ENCODE data around the gene DBR1.
A peak's percentile ranks its signal among the peaks of the same experiment; 100 is the strongest.

DBR1 gene

DNA sequence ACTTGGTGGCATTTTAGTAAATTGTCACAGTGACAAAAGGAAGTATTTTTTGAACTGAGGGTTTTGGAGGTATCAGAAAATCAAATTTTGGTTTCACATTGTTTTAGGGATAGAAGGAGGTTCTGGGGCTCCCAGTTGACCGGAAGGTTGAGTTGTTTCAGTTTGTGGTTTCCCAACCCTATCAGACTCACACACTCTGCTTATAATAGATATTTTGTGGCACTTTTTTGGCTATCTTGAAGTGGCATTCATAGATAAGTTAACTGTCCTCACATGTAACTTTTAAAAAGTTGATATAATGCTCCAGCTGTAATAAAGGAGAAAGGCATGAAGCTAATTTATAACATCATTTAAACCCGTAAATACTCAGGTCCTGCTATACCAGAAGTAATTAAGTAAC, 25.1 kb upstream of the DBR1 start:
- ATAC-seq (replicated peaks) (no peak), DNase-seq (no peak)
- Mint-ChIP-seq H3K4me1 (ENCODE audit: low read depth in 2 of 2) (peaks cover 40 to 49% of the 10 kb centered on the region in 2 donors), H3K4me3 (peak overlapping the region in 1 of 2 donors; percentile 7), H3K27me3 (no peaks in the 10 kb centered on the region), H3K36me3 (ENCODE audit: insufficient read depth) (peaks cover 10% of the 10 kb centered on the region), H3K9me3 (no peaks in the 10 kb centered on the region), H3K27ac (peak overlapping the region; percentile 55 to 71)

DNA sequence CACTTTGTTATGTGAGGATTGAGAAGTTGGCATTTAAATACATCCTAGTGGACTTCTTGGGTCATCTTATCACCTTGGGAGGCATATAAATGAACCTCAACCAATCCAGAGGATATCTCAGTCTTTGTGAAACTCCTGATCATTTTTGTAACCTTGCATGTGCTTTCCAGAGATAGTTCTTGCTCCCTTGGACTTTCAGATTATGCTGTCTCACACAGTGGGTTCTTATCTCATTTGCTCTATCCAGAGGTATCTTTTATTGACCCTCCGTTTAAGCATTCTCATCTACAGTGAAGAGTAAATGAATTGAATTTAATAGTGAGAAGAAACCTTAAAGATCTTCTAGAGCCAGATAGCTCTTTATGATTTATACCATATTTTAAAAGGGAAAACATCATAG, 22.8 kb upstream of the DBR1 start:
- ATAC-seq (replicated peaks) (no peak), DNase-seq (no peak)
- H3K4me3 Mint-ChIP-seq, result no peak overlapping the region
- peaks cover 30 to 31% of the 10 kb centered on the region in 2 donors for H3K4me1 Mint-ChIP-seq (ENCODE audit: low read depth in 2 of 2)
- H3K27ac Mint-ChIP-seq, result no peak overlapping the region
- peaks cover 15% of the 10 kb centered on the region for H3K36me3 Mint-ChIP-seq (ENCODE audit: insufficient read depth)
- no peaks in the 10 kb centered on the region for H3K27me3 Mint-ChIP-seq
- H3K9me3 Mint-ChIP-seq, result no peaks in the 10 kb centered on the region

DNA sequence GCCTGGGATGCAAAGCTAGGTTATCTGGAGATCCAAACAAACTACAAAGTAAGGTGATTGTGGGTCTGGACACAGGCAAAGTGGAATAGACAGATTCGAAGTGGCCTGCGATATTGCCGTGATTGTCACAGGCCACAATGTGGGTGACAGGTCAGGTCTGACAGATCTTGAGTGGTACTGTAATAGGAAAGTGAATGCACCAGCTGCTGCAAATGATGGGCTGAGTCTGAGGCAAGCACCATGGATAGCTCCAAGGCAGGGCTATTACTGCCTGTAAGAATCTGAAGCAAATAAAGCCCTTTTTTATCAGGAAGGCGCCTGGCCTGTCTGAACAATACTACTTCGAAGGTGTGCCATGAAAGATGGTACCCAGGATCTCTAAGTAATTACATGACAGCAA, 22.3 kb upstream of the DBR1 start:
- DNase-seq, result no peak
- no peaks in the 10 kb centered on the region for H3K9me3 Mint-ChIP-seq
- peaks cover 15% of the 10 kb centered on the region for H3K36me3 Mint-ChIP-seq (ENCODE audit: insufficient read depth)
- H3K4me1 Mint-ChIP-seq (ENCODE audit: low read depth in 2 of 2), result peaks cover 29 to 30% of the 10 kb centered on the region in 2 donors
- H3K27me3 Mint-ChIP-seq, result no peaks in the 10 kb centered on the region
- H3K27ac Mint-ChIP-seq, result no peak overlapping the region
- ATAC-seq (replicated peaks), result no peak
- no peak overlapping the region for H3K4me3 Mint-ChIP-seq

DNA sequence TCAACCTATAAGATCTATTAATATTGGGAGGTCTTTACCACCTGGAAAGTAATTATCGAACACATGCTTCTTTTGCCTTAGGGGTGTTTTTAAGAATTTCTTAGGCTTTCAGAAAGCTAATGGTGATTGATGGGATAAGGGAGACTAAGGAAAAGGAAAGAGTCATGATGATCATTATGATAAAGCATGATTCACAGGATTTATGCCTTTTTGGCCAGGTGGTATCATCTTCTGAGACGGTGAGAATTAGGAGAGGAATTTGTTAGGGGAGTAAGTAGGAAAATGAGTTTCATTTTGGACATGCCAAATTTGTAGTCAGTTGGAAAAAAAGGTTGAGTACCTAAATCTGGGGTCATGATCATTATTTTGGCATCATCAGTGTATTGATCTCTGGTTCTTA, 21.3 kb upstream of the DBR1 start:
- Mint-ChIP-seq H3K36me3 (ENCODE audit: insufficient read depth) (peaks cover 15% of the 10 kb centered on the region), H3K4me1 (ENCODE audit: low read depth in 2 of 2) (peaks cover 29% of the 10 kb centered on the region in 2 donors), H3K27ac (no peak overlapping the region), H3K27me3 (no peaks in the 10 kb centered on the region), H3K4me3 (no peak overlapping the region), H3K9me3 (no peaks in the 10 kb centered on the region)
- ATAC-seq (replicated peaks) (no peak), DNase-seq (no peak)

DNA sequence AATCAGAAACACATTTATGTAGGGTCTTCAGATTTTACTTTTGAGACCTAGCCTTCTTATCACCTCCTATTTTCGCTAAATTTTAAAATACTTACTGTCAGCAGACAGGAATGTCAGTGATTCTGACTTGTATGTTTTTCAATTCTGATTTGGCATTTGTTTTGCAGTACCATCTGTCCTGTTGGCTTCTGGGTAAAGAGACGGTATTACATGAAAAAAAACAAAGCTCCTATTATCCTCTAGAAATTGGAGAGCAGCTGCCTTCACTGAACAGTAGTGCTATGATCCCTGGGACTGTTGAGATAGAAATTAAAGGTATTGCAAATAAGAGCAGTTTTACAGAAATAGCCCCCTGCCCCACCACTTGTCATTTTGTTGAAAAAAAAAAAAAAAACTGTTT, 20.8 kb upstream of the DBR1 start:
- H3K4me1 Mint-ChIP-seq (ENCODE audit: low read depth in 2 of 2), result peaks cover 28 to 31% of the 10 kb centered on the region in 2 donors
- ATAC-seq (replicated peaks) (no peak), DNase-seq (no peak)
- no peak overlapping the region for H3K27ac Mint-ChIP-seq
- H3K36me3 Mint-ChIP-seq (ENCODE audit: insufficient read depth), result peaks cover 15% of the 10 kb centered on the region
- no peaks in the 10 kb centered on the region for H3K27me3 Mint-ChIP-seq
- no peaks in the 10 kb centered on the region for H3K9me3 Mint-ChIP-seq
- no peak overlapping the region for H3K4me3 Mint-ChIP-seq

DNA sequence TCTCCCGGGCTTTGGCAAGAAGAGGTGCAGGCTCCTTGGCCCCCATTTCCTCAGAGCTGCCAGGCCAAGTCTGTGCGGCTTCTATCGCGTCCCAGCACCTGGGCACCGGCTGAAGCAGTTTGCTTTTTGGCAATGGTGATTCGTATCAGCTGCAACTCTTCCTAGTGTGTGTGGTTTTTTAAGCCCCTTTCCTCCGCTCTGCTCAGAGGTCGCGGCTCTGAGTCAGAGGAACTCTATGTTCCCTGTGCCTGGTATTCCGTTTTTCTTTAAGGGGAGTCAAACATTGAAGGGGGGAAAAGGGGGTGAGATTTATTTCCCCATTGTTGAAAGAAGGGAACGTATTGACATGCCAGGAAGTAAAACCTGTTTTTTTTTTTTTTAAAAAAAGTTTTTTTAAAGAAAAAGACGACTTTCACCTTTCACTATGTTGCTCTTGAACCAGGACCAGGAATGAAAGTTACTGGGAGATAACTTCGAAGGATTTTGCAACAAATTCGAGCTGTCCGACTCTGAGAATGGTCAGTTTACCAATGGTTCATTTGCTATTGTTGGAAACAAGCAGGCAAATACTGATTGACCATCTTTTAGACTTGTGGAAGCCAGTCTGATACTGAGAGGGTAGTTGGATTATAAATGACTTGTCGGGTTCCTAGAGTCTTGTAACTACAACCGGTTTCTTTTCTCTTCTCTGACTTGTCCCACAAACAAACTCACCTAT, 13.5 kb upstream of the DBR1 start:
- peak in 2 of 3 experiments; percentile 11 to 33 for DNase-seq
- H3K4me1 Mint-ChIP-seq (ENCODE audit: low read depth in 2 of 2), result peaks cover 24 to 34% of the 10 kb centered on the region in 2 donors

DNA sequence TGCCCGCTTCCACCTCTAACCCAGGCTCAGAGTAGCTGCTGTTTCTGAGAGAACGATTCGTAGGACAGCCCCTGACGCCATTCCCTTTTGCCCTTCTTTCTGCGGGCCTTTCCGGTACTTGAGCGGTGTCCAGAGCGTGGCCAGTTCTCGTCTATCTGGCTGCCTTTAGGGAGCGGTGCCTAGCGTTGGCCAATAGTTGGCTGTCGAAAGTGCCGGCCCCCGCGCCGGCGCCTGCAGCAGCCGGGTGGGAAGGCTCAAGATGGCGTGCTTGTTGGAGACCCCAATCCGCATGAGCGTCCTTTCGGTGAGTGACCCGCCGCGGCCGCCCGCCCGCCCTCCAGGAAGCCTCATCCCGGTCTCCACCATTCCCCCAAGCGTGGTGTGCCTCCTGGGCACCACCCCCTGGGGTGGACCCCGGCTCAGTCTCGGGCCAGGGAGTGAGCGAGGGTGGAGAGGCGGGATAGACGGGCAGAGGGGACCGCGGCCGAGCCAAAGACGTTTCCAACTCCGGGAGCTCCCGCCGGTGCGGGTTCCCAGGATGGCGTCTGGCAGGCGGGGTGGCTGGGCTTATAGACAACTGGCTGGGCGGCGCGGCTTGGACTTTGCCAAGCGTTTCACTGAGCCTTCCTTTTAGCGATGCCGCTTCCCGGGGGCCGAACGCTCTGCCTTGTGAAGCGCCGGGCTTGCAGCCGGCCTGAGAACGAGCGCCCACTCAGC, 12.7 kb upstream of the DBR1 start, which contains the start of gene ARMC8:
TSS of gene ARMC8 (plus strand) at position 6 of the 717 bp plus-strand sequence. CDS start at position 260, 254 bp downstream.
- H3K4me1 Mint-ChIP-seq (ENCODE audit: low read depth in 2 of 2), result peaks cover 24 to 34% of the 10 kb centered on the region in 2 donors
- ATAC-seq (replicated peaks) (peak; percentile 55), DNase-seq (peak in 2 of 3 experiments; percentile 15 to 16)
- peaks cover 7% of the 10 kb centered on the region for H3K36me3 Mint-ChIP-seq (ENCODE audit: insufficient read depth)
- H3K27ac Mint-ChIP-seq, result peak within 1 kb of the TSS; percentile 96 to 97
- H3K4me3 Mint-ChIP-seq, result peak within 1 kb of the TSS; percentile 93 to 96
- H3K27me3 Mint-ChIP-seq, result peaks cover 21 to 26% of the 10 kb centered on the region in 2 donors
- H3K9me3 Mint-ChIP-seq, result no peaks in the 10 kb centered on the region

More for the DNA sequence above, 13.5 kb upstream of the DBR1 start:
- H3K4me3 Mint-ChIP-seq, result peak overlapping the region; percentile 93 to 96
- peak overlapping the region; percentile 96 to 97 for H3K27ac Mint-ChIP-seq
- no peaks in the 10 kb centered on the region for H3K9me3 Mint-ChIP-seq
- ATAC-seq (replicated peaks), result peak; percentile 28
- peaks cover 7% of the 10 kb centered on the region for H3K36me3 Mint-ChIP-seq (ENCODE audit: insufficient read depth)
- peaks cover 21 to 24% of the 10 kb centered on the region in 2 donors for H3K27me3 Mint-ChIP-seq

DNA sequence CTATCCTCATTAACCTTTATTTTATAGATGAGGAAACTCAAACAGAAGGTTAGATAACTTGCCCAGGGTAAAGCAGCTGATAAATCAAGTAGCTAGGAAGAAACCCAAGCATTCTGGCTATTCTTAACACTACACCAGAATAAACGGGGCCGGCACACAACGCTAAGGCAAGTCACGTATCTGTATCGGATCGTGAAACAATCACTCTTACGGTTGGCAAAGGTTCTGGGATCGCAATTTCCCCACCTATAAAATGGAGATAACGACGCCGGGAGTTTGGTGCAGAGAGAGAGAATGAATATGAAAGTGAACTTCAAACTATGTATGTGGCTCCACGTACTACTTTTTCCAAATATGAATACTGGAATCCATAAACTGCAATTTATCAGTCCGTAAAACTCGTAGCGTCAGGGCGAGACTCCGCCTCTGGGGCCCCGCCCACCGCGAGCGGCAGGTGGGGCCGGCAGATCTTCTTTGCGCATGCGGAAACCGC, 12.1 kb upstream of the DBR1 start:
- Mint-ChIP-seq H3K36me3 (ENCODE audit: insufficient read depth) (peaks cover 7% of the 10 kb centered on the region), H3K27me3 (peaks cover 21 to 26% of the 10 kb centered on the region in 2 donors), H3K9me3 (no peaks in the 10 kb centered on the region), H3K27ac (peak overlapping the region; percentile 96 to 97), H3K4me3 (peak overlapping the region; percentile 93 to 96), H3K4me1 (ENCODE audit: low read depth in 2 of 2) (peaks cover 24 to 33% of the 10 kb centered on the region in 2 donors)
- DNase-seq, result peak; percentile 82 to 83 (median 82)
- ATAC-seq (replicated peaks), result peak; percentile 89

DNA sequence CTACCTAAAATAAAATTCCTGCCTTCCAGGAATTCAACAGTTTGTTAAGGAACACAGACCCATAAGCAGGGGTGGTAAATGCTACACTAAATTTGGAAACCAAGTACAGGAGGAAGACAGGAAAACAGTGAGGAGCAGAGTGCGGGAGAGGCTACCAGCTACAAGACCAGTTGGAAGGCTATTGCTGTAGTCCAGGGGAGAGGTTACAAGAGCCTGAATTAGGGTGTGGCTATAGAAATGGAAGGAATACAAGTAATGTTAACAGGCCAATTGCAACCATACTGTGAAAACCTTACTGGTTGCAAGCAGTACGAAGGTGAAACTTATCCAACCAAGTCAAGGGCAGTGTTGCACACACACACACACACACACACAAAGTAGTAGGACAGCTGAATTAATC, 11.5 kb upstream of the DBR1 start:
- no peak for DNase-seq
- no peak for ATAC-seq (replicated peaks)
- Mint-ChIP-seq H3K27ac (peak overlapping the region in 1 of 2 donors; percentile 96), H3K27me3 (peaks cover 21 to 26% of the 10 kb centered on the region in 2 donors), H3K36me3 (ENCODE audit: insufficient read depth) (peaks cover 7% of the 10 kb centered on the region), H3K4me1 (ENCODE audit: low read depth in 2 of 2) (peaks cover 18 to 28% of the 10 kb centered on the region in 2 donors), H3K4me3 (peak overlapping the region; percentile 93 to 96), H3K9me3 (no peaks in the 10 kb centered on the region)

DNA sequence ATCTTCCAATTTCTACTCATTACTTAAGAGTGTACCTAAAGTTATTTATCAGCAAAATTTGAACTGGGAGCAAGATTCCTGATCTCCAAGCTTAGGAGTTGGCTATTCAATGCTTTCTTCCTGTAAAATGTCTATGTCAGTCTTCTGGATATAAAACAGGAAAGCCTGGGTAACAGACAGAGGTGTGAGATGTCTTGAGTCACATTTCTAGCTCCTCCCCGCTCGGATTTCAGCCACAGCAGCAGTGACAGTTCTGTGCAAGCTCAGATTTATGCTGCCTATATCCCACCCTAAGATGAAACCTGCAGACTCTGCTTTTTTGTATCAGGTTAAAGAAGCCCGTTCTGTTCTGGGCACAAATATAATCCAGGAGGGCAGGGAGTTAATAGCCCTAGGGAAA, 10.3 kb upstream of the DBR1 start:
- H3K9me3 Mint-ChIP-seq, result no peaks in the 10 kb centered on the region
- no peak for DNase-seq
- peaks cover 21 to 26% of the 10 kb centered on the region in 2 donors for H3K27me3 Mint-ChIP-seq
- H3K4me3 Mint-ChIP-seq, result no peak overlapping the region
- H3K4me1 Mint-ChIP-seq (ENCODE audit: low read depth in 2 of 2), result peaks cover 15 to 21% of the 10 kb centered on the region in 2 donors
- H3K27ac Mint-ChIP-seq, result no peak overlapping the region
- H3K36me3 Mint-ChIP-seq (ENCODE audit: insufficient read depth), result peaks cover 7% of the 10 kb centered on the region
- ATAC-seq (replicated peaks), result no peak

DNA sequence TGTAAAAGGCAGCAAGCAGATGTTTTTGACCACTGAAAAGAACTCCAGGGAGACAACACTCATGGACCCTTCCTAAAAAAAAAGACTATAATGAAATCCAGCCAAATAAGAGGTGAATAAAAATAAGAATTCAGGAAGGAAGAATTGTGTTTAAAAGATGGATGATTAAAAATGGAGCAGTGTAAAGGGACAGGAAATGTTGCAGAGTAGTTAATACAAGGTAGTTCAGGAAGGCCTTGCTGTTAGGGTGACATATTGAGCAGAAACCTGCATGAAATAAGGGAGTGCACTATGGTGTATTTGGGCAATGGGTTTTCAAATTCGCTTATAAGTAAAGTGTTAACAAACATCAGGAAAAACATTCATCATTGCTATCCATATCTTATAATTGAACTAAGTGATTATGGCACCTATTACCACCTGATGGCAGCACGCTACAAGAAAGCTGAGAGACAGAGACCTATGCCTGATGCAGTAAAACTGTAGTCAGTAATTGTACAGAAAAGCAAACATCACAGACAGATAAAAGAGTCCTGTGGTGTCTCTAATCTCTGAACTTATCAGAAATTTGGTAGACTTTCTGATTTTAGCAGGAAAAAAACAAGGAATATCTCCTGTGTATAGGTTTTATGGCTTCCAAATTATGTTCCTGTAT, 5.8 kb upstream of the DBR1 start:
- peaks cover 21 to 34% of the 10 kb centered on the region in 2 donors for H3K27me3 Mint-ChIP-seq
- no peak overlapping the region for H3K27ac Mint-ChIP-seq
- no peaks in the 10 kb centered on the region for H3K9me3 Mint-ChIP-seq
- DNase-seq (peak; percentile 15 to 29 (median 15)), ATAC-seq (replicated peaks) (peak; percentile 84)
- H3K4me1 Mint-ChIP-seq (ENCODE audit: low read depth in 2 of 2), result no peaks in the 10 kb centered on the region
- no peak overlapping the region for H3K4me3 Mint-ChIP-seq
- H3K36me3 Mint-ChIP-seq (ENCODE audit: insufficient read depth), result peaks cover 3% of the 10 kb centered on the region

DNA sequence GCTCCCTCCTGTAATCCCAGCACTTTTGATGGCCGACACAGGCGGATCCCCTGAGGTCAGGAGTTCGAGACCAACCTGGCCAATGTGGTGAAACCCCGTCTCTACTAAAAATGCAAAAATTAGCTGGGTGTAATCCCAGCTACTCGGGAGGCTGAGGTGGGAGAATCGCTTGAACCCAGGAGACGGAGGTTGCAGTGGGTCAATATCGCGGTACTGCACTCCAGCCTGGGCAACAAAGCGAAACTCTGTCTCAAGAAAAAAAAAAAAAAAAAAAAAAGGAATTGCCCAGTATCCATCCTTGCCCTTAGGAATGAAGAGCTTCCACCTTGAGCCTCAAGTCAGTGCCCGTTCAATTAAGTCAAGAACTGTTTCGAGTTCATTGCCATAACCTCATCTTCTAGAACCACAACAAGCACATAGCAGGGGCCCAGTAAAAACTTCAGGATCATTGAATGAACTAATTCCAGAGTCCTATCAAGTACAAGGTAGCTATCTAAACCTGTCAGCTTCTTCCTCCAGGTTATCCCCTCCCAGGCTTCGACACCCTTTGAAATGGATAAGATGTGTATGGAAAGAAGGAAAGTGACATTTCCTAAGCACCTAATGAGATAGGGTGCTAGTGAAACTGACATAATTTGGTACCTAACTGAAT, 826 bp downstream of the DBR1 start:
- peaks cover 45% of the 10 kb centered on the region for H3K36me3 Mint-ChIP-seq (ENCODE audit: insufficient read depth)
- peaks cover 0 to 8% of the 10 kb centered on the region in 2 donors for H3K27me3 Mint-ChIP-seq
- peaks cover 22 to 39% of the 10 kb centered on the region in 2 donors for H3K4me1 Mint-ChIP-seq (ENCODE audit: low read depth in 2 of 2)
- peak overlapping the region; percentile 94 to 95 for H3K27ac Mint-ChIP-seq
- peak; percentile 4 for ATAC-seq (replicated peaks)
- H3K9me3 Mint-ChIP-seq, result no peaks in the 10 kb centered on the region
- DNase-seq, result peak in 1 of 3 experiments; percentile 3
- peak overlapping the region; percentile 92 to 96 for H3K4me3 Mint-ChIP-seq

DNA sequence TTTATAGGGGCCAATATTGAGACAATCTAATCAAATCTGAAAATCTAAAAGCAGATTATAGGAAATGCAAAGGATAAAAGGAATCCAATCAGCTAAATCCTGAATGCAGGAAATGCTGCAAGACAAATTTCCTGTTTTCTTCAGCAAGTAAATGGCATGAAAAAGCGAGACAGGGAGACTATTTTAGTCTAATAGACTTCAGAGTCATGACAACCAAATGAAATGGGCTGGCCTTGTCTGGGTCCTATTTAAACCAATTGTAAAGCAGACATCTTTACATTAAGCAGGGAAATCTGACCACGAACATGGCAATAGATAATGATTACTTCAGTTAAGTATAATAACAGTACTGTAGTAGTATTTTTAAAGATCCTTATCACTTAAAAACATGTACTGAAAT, 2.1 kb downstream of the DBR1 start:
- peak overlapping the region; percentile 20 to 44 for H3K27ac Mint-ChIP-seq

More for the DNA sequence above, 2.1 kb downstream of the DBR1 start:
- no peak for DNase-seq
- Mint-ChIP-seq H3K9me3 (no peaks in the 10 kb centered on the region), H3K36me3 (ENCODE audit: insufficient read depth) (peaks cover 58% of the 10 kb centered on the region), H3K27me3 (no peaks in the 10 kb centered on the region), H3K4me1 (ENCODE audit: low read depth in 2 of 2) (peaks cover 22 to 39% of the 10 kb centered on the region in 2 donors), H3K4me3 (peak overlapping the region in 1 of 2 donors; percentile 96)
- ATAC-seq (replicated peaks), result no peak

All from effector memory CD8-positive, alpha-beta T cell (primary cell).